GM21723 (cell line): ENCODE measurements around the gene ZNF561.
"Not testable (repeated sequence)": the region's sequence is repeated elsewhere in the genome, so short reads cannot be mapped to it uniquely, and the experiment has no call there.

Experiments used
- ATAC-seq: cut with Tn5 transposase; IDR thresholded peaks from one replicate; pipeline ENCODE4 v1.9.1; 2021; ENCODE audit warnings: mild to moderate bottlenecking, moderate library complexity; ENCODE audit not compliant: unreplicated experiment

ZNF561 gene

DNA sequence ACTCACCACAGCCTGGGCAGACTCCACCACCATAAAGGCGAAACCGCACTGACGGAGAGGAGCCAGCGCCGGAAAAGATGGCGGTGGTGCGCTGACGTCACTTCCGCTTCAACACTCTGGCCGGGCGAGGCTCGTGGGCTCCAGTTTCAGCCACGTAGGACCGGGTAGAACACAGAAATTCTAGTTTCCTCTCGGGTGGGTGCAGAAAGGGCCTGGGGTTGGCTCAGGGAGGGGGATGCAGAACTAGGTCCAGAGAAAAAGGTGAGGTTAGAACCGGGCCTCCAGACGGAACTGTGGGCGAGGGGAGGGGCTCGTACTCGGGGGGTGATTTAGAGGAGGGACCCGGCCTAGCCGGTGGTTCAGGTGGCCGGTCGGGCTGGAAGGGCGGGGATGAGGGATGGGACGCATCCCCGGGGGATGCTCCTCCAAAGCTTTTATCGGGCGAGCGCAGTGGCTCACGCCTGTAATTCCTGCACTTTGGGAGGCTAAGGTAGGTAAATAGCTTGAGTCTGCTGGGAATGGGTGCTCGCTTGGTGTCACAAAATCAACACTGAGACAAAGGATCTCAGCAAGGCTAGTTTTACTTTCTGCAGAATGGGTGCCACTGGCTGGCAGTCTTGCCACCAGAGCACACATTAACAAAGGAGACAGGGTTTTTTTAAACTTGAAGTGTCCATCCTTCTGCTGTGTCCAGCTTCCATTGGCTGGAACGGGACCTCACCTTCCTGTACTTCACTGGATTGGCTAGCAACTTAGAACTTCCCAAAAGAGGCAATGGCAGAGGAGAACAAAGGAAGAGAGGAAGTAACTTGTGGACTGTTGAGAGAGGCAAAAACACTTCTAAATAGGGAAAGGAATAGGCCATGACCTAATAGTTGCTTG lies at the start of gene ZNF561:
Gene ZNF561 (minus strand): TSS at position 77 of the 882 bp plus-strand sequence. CDS start 1,776 bp downstream, outside the sequence.
- ATAC-seq: peak; percentile 77

DNA sequence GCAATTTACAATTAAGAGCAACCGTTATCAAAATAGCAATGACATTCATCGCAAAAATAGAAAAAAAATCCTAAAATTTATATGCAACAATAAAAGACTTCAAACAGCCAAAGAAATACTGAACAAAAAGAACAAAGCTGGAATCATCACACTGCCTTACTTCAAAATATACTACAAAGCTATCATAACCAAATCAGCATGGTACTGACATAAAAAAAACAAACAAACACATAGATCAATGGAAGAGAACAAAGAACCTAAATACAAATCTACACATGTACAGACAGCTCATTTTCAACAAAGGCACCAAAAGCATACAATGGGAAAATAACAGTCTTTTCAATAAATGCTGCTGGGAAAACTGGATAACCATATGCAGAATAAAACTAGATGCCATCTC lies 47.5 kb upstream of the ZNF561 start:
- no peak for ATAC-seq

DNA sequence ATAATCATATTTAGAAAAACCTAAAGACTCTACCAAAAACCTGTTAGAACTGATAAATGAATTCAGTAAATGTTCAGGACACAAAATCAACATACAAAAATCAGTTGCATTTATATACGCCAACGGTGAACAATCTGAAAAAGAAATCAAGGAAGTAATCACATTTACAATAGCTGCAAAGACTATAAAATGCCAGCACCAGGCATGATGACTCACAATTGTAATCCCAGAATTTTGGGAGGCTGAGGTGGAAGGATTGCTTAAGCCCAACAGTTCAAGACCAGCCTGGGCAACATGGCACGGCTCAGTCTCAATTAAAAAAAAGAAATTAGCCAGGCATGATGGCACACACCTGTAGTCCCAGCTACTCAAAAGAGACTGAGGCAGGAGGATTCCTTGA lies 46.9 kb upstream of the ZNF561 start:
- ATAC-seq: no peak

DNA sequence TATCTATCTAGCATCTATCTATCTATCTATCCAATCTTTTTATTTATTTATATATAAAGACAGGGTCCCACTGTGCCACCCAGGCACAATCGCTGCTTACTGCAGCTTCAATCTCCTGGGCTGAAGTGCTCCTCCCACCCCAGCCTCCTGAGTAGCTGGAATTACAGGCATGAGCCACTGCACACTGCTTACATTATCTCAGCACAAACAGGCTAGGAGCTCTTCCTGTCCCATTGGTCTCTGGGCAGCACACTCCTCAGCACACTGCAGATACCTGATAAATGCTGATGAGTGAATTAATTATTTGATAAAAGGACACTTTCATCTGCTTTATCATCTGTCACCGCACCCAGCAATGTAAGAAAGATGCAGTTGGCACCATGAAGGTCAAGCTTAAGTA lies 37.7 kb upstream of the ZNF561 start:
- ATAC-seq: no peak

DNA sequence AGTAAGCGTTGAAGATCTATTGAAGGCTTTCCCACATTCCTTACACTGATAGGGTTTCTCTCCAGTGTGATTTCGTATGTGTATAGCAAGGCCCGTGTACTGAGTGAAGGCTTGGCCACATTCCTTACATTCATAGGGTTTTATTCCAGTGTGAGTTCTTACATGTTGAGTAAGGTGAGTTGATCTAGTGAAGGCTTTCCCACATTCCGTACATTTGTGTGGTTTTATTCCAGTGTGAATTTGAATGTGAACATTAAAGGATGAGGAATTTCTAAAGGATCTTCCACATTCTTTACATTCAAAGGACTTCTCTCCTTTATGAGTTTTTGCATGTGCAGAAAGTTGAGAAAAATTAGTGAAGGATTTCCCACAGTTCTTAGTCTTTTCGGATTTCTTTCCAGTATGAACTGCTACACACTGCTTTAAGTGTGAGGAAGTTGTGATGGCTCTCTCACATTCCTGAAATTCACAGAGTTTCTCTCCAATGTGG lies 32.1 kb upstream of the ZNF561 start:
- ATAC-seq: not testable (repeated sequence)

DNA sequence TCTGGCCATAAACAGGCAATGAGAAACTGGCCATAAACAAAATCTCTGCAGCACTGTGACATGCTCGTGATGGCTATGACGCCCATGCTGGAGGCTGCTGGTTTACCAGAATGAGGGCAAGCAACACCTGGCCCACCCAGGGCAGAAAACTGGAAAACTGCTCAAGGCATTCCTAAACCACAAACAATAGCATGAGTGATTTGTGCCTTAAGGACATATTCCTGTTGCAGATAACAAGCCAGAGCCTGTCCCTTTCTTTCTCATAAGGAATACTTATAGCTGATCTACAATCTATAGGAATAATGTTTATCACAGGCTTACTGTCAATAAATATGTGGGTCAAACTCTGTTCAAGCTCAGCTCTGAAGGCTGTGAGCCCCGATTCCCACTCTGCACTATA lies 30.4 kb upstream of the ZNF561 start:
- ATAC-seq: not testable (repeated sequence)

DNA sequence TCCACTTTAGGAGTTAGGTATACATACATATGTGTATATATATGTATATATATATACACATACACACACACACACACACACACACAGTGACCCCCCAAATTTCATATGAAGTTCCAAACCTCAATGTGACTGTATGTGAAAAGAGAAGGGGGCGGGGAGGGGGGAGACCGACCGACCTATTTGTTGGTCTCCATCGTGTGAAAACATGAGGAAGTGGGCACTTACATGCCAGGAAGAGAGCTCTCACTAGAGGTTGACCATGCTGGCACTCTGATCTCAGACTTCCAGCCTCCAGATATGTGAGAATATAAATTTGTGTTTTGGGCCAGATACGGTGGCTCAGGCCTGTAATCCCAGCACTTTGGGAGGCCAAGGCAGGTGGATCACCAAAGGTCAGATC lies 29.3 kb upstream of the ZNF561 start:
- ATAC-seq: no peak

DNA sequence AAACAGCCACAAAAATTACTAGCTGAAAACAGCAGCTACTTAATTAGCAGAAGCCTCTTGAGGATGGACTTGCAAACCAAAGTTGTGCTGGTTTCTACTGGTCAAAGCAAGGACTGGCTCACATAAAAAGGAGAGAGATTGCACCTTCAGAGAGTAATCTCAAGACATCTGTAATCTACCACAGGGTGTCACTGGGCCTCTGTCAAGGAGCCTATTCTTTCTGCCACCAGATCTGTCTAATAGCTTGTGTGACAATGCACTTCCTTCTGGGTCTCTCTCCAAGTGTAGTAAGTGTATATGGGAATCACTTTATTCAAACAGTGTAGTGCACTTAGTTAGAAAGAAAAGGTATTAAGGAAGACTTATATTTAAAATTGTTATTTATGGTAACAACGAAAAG lies 24.4 kb upstream of the ZNF561 start:
- no peak for ATAC-seq

DNA sequence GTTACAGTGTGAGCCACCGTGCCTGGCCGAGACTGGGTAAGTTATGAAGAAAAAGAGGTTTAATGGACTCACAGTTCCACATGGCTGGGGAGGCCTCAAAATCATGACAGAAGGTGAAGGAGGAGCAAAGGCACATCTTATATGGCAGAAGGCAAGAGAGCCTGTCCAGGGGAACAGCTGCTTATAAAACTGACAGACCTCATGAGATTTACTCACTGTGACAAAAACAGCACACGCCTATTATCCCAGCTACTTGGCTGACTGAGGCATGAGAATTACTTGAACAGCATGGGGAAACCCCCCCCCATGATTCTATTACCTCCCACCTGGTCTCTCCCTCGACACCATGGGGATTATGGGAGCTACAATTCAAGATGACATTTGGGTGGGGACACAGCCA lies 23.4 kb upstream of the ZNF561 start:
- no peak for ATAC-seq

DNA sequence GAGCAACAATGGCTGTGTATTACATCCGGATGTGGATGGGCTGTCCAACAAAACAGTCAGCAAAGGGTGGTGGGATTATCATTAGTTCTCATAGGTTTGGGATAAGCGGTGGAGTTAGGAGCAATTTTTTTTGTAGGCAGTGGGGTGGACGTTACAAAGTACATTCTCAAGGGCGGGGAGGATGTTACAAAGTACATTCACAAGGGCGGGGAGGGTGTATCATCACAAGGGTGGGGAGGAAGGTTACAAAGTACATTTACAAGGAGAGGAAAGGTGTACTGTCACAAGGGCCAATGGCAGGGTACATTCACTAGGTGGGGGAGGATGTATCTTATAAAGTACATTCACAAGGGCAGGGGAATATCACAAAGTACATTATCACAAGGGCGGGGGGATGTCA lies 20.8 kb upstream of the ZNF561 start:
- no peak for ATAC-seq

DNA sequence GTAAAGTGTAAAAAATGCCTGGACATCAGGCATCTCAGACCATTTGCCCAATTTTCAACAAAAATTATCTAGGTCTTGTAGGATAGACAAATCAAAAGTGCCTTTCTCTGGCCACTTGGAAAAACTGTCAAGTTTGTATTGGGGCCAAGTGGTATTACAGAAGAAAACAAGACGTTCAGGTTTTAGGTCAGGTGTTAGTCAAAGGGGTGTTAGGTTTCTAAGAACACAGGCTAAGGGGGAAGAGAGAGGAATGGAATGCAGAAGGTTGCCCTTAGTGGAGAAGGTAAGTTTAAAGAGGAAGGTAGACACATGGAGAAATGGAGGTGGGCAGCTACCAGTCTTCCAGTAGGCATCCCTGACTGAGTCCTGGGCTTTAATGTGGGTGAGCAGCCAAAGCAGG lies 19.9 kb upstream of the ZNF561 start:
- no peak for ATAC-seq

DNA sequence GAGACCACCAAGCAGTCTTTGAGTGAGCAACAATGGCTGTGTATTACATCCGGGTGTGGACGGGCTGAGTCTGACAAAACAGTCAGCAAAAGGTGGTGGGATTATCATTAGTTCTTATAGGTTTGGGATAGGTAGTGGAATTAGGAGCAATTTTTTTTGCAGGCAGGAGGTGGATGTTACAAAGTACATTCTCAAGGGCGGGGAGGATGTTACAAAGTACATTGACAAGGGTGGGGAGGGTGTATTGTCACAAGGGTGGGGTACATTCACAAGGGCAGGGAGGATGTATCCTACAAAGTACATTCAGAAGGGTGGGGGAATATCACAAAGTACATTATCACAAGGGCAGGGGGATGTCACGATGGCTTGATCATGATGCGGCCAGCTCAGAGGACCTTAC lies 15.0 kb upstream of the ZNF561 start:
- ATAC-seq: no peak

DNA sequence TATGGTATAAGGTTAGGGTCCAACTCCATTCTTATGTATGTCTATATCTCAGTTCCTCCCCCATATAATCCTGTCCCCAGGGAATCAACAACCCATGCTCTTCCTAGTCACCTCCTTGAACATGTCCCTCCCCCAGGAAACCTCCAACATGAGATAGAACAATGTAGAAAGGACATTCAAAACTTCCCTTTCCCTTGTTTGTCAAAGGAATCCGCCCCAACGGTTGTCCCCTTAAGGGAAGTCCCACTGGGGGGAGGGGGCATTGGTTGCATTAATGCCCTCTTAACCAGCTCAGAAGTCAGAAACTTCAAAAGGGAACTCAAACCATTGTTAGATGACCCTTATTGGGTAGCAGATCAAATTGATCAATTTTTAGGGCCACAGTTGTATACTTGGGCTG lies 6.8 kb upstream of the ZNF561 start:
- ATAC-seq: no peak

DNA sequence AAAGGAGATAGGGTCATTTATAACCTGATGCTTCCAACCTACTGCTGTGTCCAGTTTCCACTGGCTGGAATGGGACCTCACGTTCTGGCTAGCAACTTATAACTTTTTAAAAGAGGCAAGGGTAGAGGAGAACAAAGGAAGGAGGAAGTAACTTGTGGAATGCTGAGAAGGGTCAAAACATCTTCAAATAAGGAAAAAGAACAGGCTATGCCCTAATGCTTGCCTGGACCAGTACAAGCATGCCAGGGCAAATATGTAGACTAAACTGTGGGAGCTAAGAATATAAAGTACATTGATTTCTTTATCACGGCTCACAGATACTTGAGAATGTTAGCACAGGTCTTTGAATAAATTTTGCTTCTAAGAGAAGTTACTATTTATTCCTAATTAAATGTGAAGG lies 1.5 kb upstream of the ZNF561 start:
- ATAC-seq: no peak

DNA sequence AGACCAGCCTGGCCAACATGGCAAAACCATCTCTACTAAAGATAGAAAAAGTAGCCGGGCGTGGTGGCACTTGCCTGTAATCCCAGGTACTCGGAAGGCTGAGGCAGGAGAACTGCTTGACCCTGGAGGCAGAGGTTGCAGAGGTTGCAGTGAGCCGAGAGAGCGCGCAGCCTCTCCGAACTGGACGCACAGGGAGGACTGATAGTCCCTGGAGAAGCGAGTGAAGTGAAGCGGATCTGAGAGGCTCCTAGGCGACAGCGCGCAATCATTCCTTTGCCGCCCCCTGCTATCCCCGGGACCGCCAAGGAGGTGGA lies 233 bp downstream of the ZNF561 start:
- ATAC-seq: peak; percentile 6

DNA sequence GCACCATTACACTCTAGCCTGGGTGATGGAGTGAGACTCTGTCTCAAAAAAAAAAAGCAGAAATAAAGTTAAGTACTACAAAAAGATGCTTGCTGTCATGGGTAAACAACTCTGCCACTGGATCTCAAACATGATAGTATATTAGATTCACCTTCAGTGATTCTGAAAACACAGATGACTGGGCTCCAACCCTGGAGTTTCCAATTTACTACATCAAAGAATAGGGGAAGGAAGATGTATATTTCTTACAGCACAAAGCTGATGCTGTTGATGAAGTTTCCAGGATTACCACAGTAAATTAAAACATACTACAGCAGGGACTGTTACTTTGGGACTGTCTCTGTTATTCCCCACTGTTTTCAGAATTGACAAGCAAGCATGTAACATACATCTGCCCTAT lies 5.2 kb downstream of the ZNF561 start:
- no peak for ATAC-seq

DNA sequence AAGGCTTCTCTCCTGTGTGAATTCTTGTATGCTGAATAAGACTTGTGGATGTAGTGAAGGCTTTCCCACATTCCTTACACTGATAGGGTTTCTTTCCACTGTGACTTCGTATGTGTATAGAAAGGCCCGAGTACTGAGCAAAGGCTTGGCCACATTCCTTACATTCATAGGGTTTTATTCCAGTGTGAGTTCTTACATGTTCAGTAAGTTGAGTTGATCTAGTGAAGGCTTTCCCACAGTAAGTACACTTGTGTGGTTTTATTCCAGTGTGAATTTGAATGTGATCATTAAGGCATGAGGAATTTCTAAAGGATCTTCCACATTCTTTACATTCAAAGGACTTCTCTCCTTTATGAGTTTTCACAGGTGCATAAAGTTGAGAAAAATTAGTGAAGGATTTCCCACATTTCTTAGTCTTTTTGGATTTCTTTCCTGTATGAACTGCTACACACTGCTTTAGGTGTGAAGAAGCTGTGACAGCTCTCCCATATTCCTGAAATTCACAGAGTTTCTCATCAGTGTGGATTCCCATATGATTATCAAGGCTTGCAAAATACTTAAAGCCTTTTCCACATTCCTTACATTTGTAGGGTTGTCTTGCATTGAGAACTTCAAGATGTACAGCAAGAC lies 10.4 kb downstream of the ZNF561 start:
- no peak for ATAC-seq

DNA sequence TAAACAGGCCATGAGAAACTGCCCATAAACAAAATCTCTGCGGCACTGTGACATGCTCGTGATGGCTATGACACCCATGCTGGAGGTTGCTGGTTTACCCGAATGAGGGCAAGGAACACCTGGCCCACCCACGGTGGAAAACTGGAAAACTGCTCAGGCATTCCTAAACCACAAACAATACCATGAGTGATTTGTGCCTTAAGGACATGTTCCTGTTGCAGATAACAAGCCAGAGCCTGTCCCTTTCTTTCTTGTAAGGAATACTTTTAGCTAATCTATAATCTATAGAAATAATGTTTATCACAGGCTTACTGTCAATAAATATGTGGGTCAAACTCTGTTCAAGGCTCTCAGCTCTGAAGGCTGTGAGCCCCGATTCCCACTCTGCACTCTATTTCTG lies 12.1 kb downstream of the ZNF561 start:
- ATAC-seq: no peak

DNA sequence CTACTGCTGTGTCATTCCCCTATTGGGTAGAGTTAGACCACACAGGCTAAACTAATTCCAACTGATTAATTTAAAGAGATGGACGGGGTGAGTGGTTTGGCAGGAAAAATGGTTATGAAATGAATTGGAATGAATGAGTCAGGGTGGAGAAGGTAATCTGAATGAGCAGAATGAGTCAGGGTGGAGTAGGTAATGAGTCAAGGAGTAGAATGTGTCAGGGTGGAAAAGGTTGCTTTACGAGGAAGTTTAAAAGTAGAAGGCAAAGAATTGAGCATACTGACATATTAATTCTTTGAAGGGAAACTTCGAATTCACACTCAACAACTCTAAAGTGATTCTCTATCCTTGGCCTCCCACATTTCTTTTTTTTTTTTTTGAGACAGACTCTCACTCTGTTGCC lies 24.0 kb downstream of the ZNF561 start:
- ATAC-seq: no peak

DNA sequence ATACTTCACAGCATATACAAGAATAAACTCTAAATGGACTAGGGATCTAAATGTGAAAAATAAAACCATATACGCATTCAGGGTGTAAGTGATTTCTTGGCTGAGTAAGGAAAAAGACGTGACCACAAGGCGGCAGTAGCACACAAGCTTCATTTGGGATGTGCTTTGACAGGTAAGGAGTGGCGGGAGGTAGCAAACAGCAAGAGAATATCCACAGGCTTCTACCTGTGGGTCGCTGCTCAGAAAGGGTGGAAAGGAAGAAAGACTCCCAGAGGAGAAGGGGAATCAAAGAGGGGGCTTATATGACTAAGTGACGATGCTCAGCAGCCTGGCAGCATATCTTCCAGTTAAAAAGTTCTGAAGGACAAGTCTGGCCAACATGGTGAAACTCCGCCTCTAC lies 34.3 kb downstream of the ZNF561 start:
- no peak for ATAC-seq

DNA sequence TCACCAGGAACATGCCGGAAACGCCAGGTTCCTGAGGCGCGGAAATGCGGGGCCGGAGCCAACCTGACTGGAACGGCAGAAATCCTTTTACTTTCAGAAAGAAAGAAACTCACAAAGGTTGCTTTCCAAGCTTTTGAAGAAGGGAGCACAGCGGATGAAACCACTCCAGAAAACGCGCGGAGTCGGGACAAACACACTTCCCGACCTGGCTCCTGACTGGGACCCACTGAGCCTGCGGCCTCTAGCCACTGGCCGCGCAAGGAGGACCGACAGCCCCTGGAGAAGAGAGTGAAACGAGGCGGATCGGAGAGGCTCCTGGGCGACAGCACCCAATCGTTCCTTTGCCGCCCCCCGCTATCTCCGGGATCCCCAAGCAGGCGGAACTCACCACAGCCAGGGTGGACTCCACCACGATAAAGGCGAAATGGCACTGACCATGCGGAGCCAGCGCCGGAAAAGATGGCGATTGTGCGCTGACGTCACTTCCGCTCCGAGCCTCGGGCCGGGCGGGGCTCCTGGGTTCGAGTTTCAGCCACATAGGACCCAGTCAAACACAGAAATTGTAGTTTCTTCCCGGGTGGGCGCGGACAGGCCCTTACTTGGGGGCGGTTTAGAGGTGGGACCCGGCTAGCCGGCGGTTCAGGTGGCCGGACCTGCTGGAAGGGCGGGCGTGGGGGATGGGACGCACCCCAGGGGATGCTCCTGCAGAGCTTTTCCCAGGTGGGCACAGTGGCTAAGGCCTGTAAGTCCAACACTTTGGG lies 36.8 kb downstream of the ZNF561 start, which contains the start of gene ZNF121:
Gene ZNF121 (minus strand): TSS at position 432 of the 761 bp plus-strand sequence. CDS start 16,407 bp downstream, outside the sequence.
- peak; percentile 91 for ATAC-seq
